Liver (tissue), 9 donors: Measurements from ENCODE around the gene WFDC6. TPM values are rescaled to one million over a fixed set of nuclear protein-coding genes. Genes with fewer than 3 reads are reported as not detected.

Experiments used
- DNase-seq: peaks from one replicate; pipeline ENCODE4 v3.0.0-alpha.2; 2017; ENCODE audit warnings: low spot score
- H3K27ac ChIP-seq, 2 donors: one replicate each; pipeline ENCODE4 v1.7.0; 2013; ENCODE audit warnings: inconsistent platforms in 2 of 2, low read length in 2 of 2, control low read depth in 1 of 2, low read depth in 1 of 2, mild to moderate bottlenecking in 1 of 2
- H3K27me3 ChIP-seq, 4 donors: one replicate each; pipeline versions ENCODE4 v1.6.1 to v1.7.0; 2013; ENCODE audit warnings: low read length in 3 of 4, inconsistent platforms in 1 of 4, mild to moderate bottlenecking in 1 of 4, moderate library complexity in 1 of 4; ENCODE audit not compliant: control insufficient read depth in 4 of 4, insufficient read depth in 4 of 4
- H3K36me3 ChIP-seq, 4 donors: one replicate each; pipeline versions ENCODE4 v1.6.1 to v1.7.0; 2013; ENCODE audit warnings: low read length in 3 of 4, mild to moderate bottlenecking in 3 of 4, low read depth in 1 of 4, moderate library complexity in 1 of 4; ENCODE audit not compliant: control insufficient read depth in 4 of 4, insufficient read depth in 3 of 4
- H3K4me1 ChIP-seq, 4 donors: one replicate each; pipeline versions ENCODE4 v1.6.1 to v1.7.0; 2013; ENCODE audit warnings: low read length in 3 of 4, mild to moderate bottlenecking in 3 of 4, moderate library complexity in 1 of 4; ENCODE audit not compliant: control insufficient read depth in 4 of 4, insufficient read depth in 4 of 4
- H3K4me3 ChIP-seq, 3 donors: one replicate each; pipeline versions ENCODE4 v1.6.1 to v1.7.0; 2013; ENCODE audit warnings: low read length in 3 of 3, control low read depth in 1 of 3, low read depth in 1 of 3, mild to moderate bottlenecking in 1 of 3
- H3K9ac ChIP-seq, 2 donors: one replicate each; pipeline ENCODE4 v1.7.0; 2013; ENCODE audit warnings: low read length in 2 of 2, mild to moderate bottlenecking in 2 of 2, moderate library complexity in 2 of 2, control low read depth in 1 of 2, low read depth in 1 of 2
- H3K9me3 ChIP-seq, 4 donors: one replicate each; pipeline versions ENCODE4 v1.6.1 to v1.7.0; 2013; ENCODE audit warnings: low read length in 3 of 4; ENCODE audit not compliant: control insufficient read depth in 4 of 4
- ATF3 ChIP-seq: IDR thresholded peaks from 2 replicates; pipeline ENCODE4 v1.6.1; 2016; ENCODE audit warnings: antibody characterized with exemption
- FOXA1 ChIP-seq: IDR thresholded peaks from 2 replicates; pipeline ENCODE4 v1.6.1; 2016; ENCODE audit warnings: antibody characterized with exemption
- GABPA ChIP-seq, 2 donors: IDR thresholded peaks in 1 of 2; conservative IDR thresholded peaks in 1 of 2; 2 replicates each; pipeline ENCODE4 v1.6.1; 2016; ENCODE audit warnings: antibody characterized with exemption in 2 of 2, mild to moderate bottlenecking in 1 of 2, moderate library complexity in 1 of 2
- HNF4A ChIP-seq, 2 donors: conservative IDR thresholded peaks; 2 replicates each; pipeline ENCODE4 v1.6.1; 2016; ENCODE audit warnings: antibody characterized with exemption in 2 of 2, mild to moderate bottlenecking in 2 of 2
- NR2F2 ChIP-seq: IDR thresholded peaks from 2 replicates; pipeline ENCODE4 v1.6.1; 2016; ENCODE audit warnings: antibody characterized with exemption
- RAD21 ChIP-seq, 2 donors: IDR thresholded peaks; 2 replicates each; pipeline ENCODE4 v1.6.1; 2016; ENCODE audit warnings: antibody characterized with exemption in 2 of 2, mild to moderate bottlenecking in 2 of 2
- SP1 ChIP-seq: IDR thresholded peaks from 2 replicates; pipeline ENCODE4 v1.6.1; 2018; ENCODE audit warnings: antibody characterized with exemption, mild to moderate bottlenecking
- WGBS: extraction: QIAGEN DNeasy Blood & Tissue Kit; methylation state at CpG from one replicate; pipeline ENCODE4 v1.1.7; 2013; 5-methylcytosine and 5-hydroxymethylcytosine counted together
- polyA plus RNA-seq, 2 donors: library from polyadenylated mRNA; stranded (reverse) in 1 of 2; unstranded in 1 of 2; fragments of 200-250 nt in 1 of 2; fragments of >200 nt in 1 of 2; fragmentation: Nextera tagmentation in 1 of 2; extraction: Ambion mirVana in 1 of 2; gene quantifications; one replicate each; pipeline versions ENCODE4 v1.2.1 to v1.2.3, GENCODE V29; 2013 to 2015
- total RNA-seq, 2 donors: library from RNA; depleted of rRNA; stranded (reverse); fragments of >200 nt; gene quantifications; one replicate each; pipeline ENCODE4 v1.2.3, GENCODE V29; 2014
- TF ChIP-seq, protein P1 (sequence below): IDR thresholded peaks from 2 replicates; pipeline ENCODE4 v1.6.1; 2016; ENCODE audit warnings: antibody characterized with exemption, mild to moderate bottlenecking
- TF ChIP-seq, protein P2 (sequence below): fragments of 150-350 bp; IDR thresholded peaks from 2 replicates; pipeline ENCODE4 v1.5.1; 2017; ENCODE audit warnings: improper control_type of control experiment, low read depth, low read length; ENCODE audit not compliant: missing input control
- TF ChIP-seq, protein P3 (sequence below): IDR thresholded peaks from 2 replicates; pipeline ENCODE4 v1.6.1; 2016; ENCODE audit warnings: antibody characterized with exemption
- donor health status: healthy.
- donor health status: healthy.
- donor health status: healthy.
- donor health status: healthy.
- donor health status: healthy.

The WFDC6 gene
- total and polyA plus RNA-seq, 4 donors: not detected

GRCh38 chr20:45503403-45503802, 35.9 kb downstream of the WFDC6 start:
- no peak for DNase-seq
- no peak overlapping the region for H3K27ac ChIP-seq
- no peak overlapping the region for H3K4me3 ChIP-seq
- H3K9me3 ChIP-seq: no peaks in the 10 kb centered on the region
- H3K27me3 ChIP-seq: peaks cover 0 to 10% (median under 1%) of the 10 kb centered on the region in 4 donors
- TF ChIP-seq, protein P1, sequence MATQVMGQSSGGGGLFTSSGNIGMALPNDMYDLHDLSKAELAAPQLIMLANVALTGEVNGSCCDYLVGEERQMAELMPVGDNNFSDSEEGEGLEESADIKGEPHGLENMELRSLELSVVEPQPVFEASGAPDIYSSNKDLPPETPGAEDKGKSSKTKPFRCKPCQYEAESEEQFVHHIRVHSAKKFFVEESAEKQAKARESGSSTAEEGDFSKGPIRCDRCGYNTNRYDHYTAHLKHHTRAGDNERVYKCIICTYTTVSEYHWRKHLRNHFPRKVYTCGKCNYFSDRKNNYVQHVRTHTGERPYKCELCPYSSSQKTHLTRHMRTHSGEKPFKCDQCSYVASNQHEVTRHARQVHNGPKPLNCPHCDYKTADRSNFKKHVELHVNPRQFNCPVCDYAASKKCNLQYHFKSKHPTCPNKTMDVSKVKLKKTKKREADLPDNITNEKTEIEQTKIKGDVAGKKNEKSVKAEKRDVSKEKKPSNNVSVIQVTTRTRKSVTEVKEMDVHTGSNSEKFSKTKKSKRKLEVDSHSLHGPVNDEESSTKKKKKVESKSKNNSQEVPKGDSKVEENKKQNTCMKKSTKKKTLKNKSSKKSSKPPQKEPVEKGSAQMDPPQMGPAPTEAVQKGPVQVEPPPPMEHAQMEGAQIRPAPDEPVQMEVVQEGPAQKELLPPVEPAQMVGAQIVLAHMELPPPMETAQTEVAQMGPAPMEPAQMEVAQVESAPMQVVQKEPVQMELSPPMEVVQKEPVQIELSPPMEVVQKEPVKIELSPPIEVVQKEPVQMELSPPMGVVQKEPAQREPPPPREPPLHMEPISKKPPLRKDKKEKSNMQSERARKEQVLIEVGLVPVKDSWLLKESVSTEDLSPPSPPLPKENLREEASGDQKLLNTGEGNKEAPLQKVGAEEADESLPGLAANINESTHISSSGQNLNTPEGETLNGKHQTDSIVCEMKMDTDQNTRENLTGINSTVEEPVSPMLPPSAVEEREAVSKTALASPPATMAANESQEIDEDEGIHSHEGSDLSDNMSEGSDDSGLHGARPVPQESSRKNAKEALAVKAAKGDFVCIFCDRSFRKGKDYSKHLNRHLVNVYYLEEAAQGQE: no peak
- TF ChIP-seq SP1: no peak
- H3K9ac ChIP-seq: no peak overlapping the region
- no peaks in the 10 kb centered on the region for H3K36me3 ChIP-seq
- 48% methylated on average over 2 of the region's 2 CpGs for WGBS
- peaks cover 0 to 3% (median 0%) of the 10 kb centered on the region in 4 donors for H3K4me1 ChIP-seq

DNA sequence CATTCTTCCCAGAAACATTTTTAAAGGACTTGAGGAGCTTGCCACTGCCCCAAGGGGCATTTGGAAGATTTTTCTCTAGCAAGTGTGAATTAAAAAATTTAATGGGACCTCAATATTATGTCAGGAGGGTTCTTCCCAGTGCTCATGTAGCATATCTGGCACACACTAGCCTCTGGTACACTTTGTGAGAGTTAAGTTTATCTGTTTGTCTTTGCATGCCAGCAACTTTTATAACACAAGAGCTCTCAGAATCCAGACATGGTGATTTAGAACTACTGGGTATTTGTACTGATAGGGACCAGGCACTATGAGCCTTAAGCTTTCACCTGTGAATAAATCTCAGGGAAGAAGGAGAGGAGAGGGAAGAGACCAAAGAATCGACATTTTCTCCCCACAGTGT, 36.7 kb downstream of the WFDC6 start:
- H3K4me1 ChIP-seq: peaks cover 0 to 3% (median 0%) of the 10 kb centered on the region in 4 donors
- H3K4me3 ChIP-seq: no peak overlapping the region
- peaks cover 0 to 6% (median under 1%) of the 10 kb centered on the region in 4 donors for H3K27me3 ChIP-seq
- no peak for DNase-seq
- 48% methylated on average over 1 of the region's 1 CpG for WGBS
- no peak overlapping the region for H3K9ac ChIP-seq
- H3K27ac ChIP-seq: no peak overlapping the region
- H3K9me3 ChIP-seq: no peaks in the 10 kb centered on the region
- no peak for TF ChIP-seq RAD21 (IDR thresholded peaks at IDR 0.05)
- no peak for TF ChIP-seq HNF4A (conservative IDR thresholded peaks at IDR 0.05)
- TF ChIP-seq ATF3: no peak
- TF ChIP-seq NR2F2: no peak
- TF ChIP-seq, protein P2, sequence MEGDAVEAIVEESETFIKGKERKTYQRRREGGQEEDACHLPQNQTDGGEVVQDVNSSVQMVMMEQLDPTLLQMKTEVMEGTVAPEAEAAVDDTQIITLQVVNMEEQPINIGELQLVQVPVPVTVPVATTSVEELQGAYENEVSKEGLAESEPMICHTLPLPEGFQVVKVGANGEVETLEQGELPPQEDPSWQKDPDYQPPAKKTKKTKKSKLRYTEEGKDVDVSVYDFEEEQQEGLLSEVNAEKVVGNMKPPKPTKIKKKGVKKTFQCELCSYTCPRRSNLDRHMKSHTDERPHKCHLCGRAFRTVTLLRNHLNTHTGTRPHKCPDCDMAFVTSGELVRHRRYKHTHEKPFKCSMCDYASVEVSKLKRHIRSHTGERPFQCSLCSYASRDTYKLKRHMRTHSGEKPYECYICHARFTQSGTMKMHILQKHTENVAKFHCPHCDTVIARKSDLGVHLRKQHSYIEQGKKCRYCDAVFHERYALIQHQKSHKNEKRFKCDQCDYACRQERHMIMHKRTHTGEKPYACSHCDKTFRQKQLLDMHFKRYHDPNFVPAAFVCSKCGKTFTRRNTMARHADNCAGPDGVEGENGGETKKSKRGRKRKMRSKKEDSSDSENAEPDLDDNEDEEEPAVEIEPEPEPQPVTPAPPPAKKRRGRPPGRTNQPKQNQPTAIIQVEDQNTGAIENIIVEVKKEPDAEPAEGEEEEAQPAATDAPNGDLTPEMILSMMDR: no peak
- no peak for TF ChIP-seq FOXA1
- TF ChIP-seq GABPA (IDR thresholded peaks at IDR 0.05 in 1 of 2, conservative IDR thresholded peaks at IDR 0.05 in 1 of 2): no peak
- TF ChIP-seq SP1: no peak
- TF ChIP-seq, protein P3, sequence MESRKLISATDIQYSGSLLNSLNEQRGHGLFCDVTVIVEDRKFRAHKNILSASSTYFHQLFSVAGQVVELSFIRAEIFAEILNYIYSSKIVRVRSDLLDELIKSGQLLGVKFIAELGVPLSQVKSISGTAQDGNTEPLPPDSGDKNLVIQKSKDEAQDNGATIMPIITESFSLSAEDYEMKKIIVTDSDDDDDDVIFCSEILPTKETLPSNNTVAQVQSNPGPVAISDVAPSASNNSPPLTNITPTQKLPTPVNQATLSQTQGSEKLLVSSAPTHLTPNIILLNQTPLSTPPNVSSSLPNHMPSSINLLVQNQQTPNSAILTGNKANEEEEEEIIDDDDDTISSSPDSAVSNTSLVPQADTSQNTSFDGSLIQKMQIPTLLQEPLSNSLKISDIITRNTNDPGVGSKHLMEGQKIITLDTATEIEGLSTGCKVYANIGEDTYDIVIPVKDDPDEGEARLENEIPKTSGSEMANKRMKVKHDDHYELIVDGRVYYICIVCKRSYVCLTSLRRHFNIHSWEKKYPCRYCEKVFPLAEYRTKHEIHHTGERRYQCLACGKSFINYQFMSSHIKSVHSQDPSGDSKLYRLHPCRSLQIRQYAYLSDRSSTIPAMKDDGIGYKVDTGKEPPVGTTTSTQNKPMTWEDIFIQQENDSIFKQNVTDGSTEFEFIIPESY: no peak
- TF ChIP-seq, protein P1: no peak
- H3K36me3 ChIP-seq: no peaks in the 10 kb centered on the region
